ENCODE measurements around the gene FADS1.

DNA sequence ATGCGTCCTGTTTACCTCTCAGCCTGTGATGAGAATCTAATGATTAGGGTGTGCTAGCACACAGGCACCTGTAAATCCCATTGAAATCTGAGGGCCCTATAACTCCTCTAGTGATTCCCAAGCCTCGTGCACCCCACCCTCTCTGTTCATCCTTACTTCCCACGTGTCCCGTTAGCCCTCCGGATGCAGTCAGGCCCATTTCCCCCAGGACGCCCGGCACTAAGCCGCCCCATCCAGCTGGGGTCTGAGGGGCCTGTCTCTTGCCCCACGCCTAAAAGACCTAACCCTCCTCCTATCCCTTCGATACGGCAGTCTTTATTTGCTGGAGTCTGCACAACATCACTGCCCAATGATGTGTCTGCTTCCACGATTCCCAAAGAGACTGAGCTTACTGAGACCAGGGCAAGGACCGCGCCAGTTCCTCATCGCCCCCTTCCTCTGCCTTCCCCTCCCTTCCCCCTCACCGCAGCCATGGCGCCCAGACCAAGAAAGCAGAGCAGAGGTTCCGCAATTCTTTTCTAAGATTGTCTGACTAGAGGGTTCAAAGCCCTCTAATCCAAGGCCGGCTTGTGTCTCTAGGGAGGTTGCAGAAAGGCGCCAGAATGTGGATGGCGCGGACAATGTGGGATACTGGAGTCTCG, 10.2 kb upstream of the FADS1 start:
- TF ChIP-seq ZFP30 (CRISPR knock-in tag; IDR thresholded peaks at IDR 0.05): no peak
- TF ChIP-seq PPARA (CRISPR knock-in tag; IDR thresholded peaks at IDR 0.05; ENCODE audit: borderline replicate concordance): no peak
- no peak for TF ChIP-seq SNAI2 (CRISPR knock-in tag; IDR thresholded peaks at IDR 0.05)
- TF ChIP-seq, protein P1, sequence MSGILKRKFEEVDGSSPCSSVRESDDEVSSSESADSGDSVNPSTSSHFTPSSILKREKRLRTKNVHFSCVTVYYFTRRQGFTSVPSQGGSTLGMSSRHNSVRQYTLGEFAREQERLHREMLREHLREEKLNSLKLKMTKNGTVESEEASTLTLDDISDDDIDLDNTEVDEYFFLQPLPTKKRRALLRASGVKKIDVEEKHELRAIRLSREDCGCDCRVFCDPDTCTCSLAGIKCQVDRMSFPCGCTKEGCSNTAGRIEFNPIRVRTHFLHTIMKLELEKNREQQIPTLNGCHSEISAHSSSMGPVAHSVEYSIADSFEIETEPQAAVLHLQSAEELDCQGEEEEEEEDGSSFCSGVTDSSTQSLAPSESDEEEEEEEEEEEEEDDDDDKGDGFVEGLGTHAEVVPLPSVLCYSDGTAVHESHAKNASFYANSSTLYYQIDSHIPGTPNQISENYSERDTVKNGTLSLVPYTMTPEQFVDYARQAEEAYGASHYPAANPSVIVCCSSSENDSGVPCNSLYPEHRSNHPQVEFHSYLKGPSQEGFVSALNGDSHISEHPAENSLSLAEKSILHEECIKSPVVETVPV (CRISPR knock-in tag; IDR thresholded peaks at IDR 0.05): no peak
- TF ChIP-seq ZC3H10 (CRISPR knock-in tag; IDR thresholded peaks at IDR 0.05): no peak
- no peak for TF ChIP-seq ESRRG (CRISPR knock-in tag; IDR thresholded peaks at IDR 0.05)

All from SK-N-SH treated with all-trans-retinoic acid at 6 μM for 48 hours (cell line).